ENCODE measurements around the gene VOPP1. TPM values are rescaled to one million over a fixed set of nuclear protein-coding genes. Genes with fewer than 3 reads are reported as not detected.

Gene VOPP1
- total RNA-seq, 4 donors from 2014 or later: 15.7 to 24.9 (median 20.3) TPM

DNA sequence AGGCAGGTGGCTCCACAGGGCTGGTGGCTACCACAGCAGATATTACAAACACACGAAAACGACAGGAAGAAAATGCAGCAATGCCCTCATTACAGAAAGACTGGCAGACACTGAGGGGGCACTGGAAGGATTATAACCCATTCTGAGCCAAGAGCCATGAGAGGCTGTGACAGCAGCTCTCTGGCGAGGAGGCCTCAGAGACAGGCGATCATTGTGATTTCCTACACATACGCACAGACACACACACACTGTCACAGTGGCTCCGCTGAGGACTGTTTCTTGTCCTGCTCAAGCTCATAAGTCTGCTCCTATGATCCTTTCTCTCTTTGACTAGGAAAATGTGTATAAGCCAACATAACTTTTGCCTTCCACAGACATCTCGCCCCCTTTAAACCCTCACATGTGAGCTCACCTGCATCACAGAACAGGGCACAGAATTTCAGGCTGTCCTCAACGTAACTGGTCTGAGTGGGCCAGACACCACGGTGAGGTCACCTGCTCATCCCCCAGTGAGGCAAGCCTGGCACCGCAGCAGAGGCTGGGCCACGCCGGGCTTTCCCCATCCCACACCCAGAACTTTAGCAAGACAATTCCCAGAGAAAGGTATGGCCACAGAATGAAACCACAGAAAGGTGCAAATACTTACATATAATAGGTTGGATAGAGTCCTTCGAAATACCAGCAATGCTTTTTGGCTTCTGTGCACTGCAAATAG lies 51.7 kb downstream of the VOPP1 start:
- Histone ChIP-seq H3K4me1 (no peaks in the 10 kb centered on the region), H3K27me3 (no peaks in the 10 kb centered on the region), H3K9me3 (no peaks in the 10 kb centered on the region), H3K27ac (no peak overlapping the region), H3K4me3 (no peak overlapping the region), H3K36me3 (peaks cover 16% of the 10 kb centered on the region)
- no peak for TF ChIP-seq POLR2AphosphoS5 (IDR thresholded peaks at IDR 0.05)
- TF ChIP-seq POLR2A (IDR thresholded peaks at IDR 0.05): no peak
- TF ChIP-seq, protein P1, sequence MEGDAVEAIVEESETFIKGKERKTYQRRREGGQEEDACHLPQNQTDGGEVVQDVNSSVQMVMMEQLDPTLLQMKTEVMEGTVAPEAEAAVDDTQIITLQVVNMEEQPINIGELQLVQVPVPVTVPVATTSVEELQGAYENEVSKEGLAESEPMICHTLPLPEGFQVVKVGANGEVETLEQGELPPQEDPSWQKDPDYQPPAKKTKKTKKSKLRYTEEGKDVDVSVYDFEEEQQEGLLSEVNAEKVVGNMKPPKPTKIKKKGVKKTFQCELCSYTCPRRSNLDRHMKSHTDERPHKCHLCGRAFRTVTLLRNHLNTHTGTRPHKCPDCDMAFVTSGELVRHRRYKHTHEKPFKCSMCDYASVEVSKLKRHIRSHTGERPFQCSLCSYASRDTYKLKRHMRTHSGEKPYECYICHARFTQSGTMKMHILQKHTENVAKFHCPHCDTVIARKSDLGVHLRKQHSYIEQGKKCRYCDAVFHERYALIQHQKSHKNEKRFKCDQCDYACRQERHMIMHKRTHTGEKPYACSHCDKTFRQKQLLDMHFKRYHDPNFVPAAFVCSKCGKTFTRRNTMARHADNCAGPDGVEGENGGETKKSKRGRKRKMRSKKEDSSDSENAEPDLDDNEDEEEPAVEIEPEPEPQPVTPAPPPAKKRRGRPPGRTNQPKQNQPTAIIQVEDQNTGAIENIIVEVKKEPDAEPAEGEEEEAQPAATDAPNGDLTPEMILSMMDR (IDR thresholded peaks at IDR 0.05): no peak
- no peak for TF ChIP-seq EP300 (IDR thresholded peaks at IDR 0.05)
- DNase-seq (ENCODE audit: low spot score in 2 of 2): no peak
- WGBS: 88% methylated on average over 12 of the region's 13 CpGs

DNA sequence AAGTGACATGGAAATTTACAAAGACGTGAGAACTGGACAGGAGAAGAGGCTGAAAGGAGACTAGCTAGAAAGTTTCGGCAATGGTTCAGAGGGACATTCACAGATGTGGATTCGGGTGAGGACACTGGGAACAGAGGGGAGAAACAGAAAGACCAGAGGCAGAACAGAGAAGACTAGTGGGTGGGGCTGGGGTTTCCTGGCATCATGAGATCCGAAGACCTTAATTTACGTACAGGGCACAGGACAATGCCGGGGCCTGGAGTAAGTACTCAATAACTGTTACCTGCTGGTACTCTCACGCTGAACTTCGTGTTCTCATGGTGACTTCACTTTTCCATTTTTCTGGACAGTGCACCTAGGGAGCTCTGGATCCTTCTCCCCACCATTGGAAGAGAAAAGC lies 53.5 kb downstream of the VOPP1 start:
- 96% methylated on average over 8 of the region's 8 CpGs for WGBS
- no peak for DNase-seq (ENCODE audit: low spot score in 2 of 2)
- H3K4me1 ChIP-seq: no peaks in the 10 kb centered on the region
- H3K27me3 ChIP-seq: no peaks in the 10 kb centered on the region
- H3K27ac ChIP-seq: no peak overlapping the region
- TF ChIP-seq POLR2A (IDR thresholded peaks at IDR 0.05) (no peak), EP300 (IDR thresholded peaks at IDR 0.05) (no peak), POLR2AphosphoS5 (IDR thresholded peaks at IDR 0.05) (no peak)
- TF ChIP-seq, protein P1 (IDR thresholded peaks at IDR 0.05): no peak
- no peaks in the 10 kb centered on the region for H3K9me3 ChIP-seq
- H3K36me3 ChIP-seq: peaks cover 19% of the 10 kb centered on the region
- no peak overlapping the region for H3K4me3 ChIP-seq

DNA sequence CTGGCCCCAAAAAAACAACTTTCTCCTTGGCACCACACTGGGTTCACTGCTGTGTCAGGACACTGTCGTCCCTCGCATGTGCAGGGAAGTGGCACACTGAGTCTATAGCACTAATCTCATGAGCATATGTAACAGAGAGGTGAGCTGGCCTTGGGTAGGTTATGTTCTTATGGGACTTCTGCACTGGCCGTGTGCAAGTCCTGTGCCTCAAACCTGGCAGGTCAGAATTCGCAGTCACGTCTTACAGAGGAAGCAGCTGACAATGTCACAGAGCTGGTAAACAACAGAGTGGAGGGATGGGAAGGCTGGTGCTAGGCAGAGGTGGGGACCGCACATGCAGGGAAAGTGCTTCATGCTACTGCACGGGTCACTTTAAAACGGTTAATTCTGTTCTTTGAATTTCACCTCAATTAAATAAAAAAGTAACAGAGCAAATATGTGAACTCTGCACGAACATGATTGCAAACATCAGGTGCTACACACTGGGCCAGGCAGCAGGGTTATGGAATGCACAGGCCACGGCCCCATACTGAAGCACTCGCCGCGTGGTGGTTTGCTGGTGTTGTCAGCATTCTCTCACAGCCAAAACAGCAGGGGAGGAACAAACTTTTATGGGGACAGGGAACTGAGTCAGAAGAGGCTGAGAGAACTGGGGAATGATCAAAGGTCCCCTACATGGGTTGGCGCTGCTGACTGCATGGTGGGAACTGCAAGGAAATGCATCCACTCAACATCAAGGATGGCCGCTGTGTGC lies 54.2 kb downstream of the VOPP1 start:
- Histone ChIP-seq H3K4me3 (no peak overlapping the region), H3K4me1 (no peaks in the 10 kb centered on the region), H3K27ac (no peak overlapping the region), H3K36me3 (peaks cover 19% of the 10 kb centered on the region), H3K27me3 (no peaks in the 10 kb centered on the region), H3K9me3 (no peaks in the 10 kb centered on the region)
- WGBS: 92% methylated on average over 15 of the region's 15 CpGs
- TF ChIP-seq EP300 (IDR thresholded peaks at IDR 0.05) (no peak), POLR2AphosphoS5 (IDR thresholded peaks at IDR 0.05) (no peak), POLR2A (IDR thresholded peaks at IDR 0.05) (no peak)
- TF ChIP-seq, protein P1 (IDR thresholded peaks at IDR 0.05): no peak
- no peak for DNase-seq (ENCODE audit: low spot score in 2 of 2)

DNA sequence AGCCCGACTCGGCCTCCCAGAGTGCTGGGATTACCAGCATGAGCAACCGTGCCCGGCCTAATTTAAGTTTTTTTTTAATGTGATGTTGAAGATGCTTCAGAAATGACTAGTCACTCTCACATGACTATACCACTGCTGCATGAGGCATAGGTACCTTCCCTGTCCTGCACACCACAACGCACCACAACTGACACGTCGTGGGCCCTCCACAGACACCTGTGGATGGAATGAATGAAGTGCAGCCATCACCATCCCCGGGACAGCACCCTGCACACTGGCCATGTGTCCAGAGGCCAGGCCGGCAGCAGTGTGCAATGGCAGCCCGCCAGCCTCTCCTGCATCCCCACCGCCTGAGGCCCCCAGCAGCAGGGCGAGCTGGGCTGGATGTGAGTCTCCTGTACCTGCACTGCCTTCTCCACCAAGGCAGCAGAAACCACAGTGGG lies 55.1 kb downstream of the VOPP1 start:
- Histone ChIP-seq H3K27me3 (no peaks in the 10 kb centered on the region), H3K9me3 (no peaks in the 10 kb centered on the region), H3K36me3 (peaks cover 25% of the 10 kb centered on the region), H3K4me3 (no peak overlapping the region), H3K4me1 (no peaks in the 10 kb centered on the region), H3K27ac (no peak overlapping the region)
- WGBS: 75% methylated on average over 12 of the region's 12 CpGs
- TF ChIP-seq, protein P1 (IDR thresholded peaks at IDR 0.05): no peak
- TF ChIP-seq EP300 (IDR thresholded peaks at IDR 0.05): no peak
- TF ChIP-seq POLR2AphosphoS5 (IDR thresholded peaks at IDR 0.05): no peak
- no peak for TF ChIP-seq POLR2A (IDR thresholded peaks at IDR 0.05)
- no peak for DNase-seq (ENCODE audit: low spot score in 2 of 2)

DNA sequence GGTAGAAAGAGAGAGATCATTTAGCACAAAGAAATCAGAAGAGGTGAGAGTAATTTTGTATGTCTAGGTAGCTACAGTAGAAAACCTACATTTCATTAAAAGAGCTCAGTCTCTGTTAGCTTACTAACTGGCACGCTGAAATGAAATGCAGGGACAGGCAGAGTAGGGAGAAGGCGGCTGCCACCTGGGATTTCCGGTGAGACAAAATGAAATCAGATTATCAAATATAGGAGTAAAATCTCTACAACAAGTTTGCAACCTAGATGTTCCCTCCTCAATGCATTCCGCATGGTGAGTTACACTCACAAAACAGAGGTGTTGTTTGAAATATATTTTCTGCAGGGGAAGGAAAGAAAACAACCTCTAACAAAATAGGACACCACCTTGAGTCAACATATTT lies 55.9 kb downstream of the VOPP1 start:
- H3K27ac ChIP-seq: no peak overlapping the region
- DNase-seq (ENCODE audit: low spot score in 2 of 2): no peak
- TF ChIP-seq POLR2A (IDR thresholded peaks at IDR 0.05) (no peak), EP300 (IDR thresholded peaks at IDR 0.05) (no peak), POLR2AphosphoS5 (IDR thresholded peaks at IDR 0.05) (no peak)
- TF ChIP-seq, protein P1 (IDR thresholded peaks at IDR 0.05): no peak
- no peaks in the 10 kb centered on the region for H3K4me1 ChIP-seq
- 68% methylated on average over 4 of the region's 4 CpGs for WGBS
- H3K27me3 ChIP-seq: no peaks in the 10 kb centered on the region
- H3K9me3 ChIP-seq: no peaks in the 10 kb centered on the region
- no peak overlapping the region for H3K4me3 ChIP-seq
- H3K36me3 ChIP-seq: peaks cover 25% of the 10 kb centered on the region

All from suprapubic skin (tissue), 4 donors.